Sciatic nerve (tissue), 2 donors: Measurements from ENCODE around the gene NUDT4. TPM values are rescaled to one million over a fixed set of nuclear protein-coding genes. Genes with fewer than 3 reads are reported as not detected.
A peak's percentile ranks its signal among the peaks of the same experiment; 100 is the strongest.

ENCODE experiments used
- ATAC-seq: fragments of 200-7000 bp; cut with Tn5 transposase; one replicate; pipeline ENCODE4 v1.9.1; 2020; ENCODE audit warnings: mild to moderate bottlenecking, moderate library complexity
- DNase-seq: peaks from one replicate; pipeline ENCODE4 v3.0.0-alpha.2; 2020; ENCODE audit warnings: low spot score
- intact Hi-C: fragments of 100-400 bp; cut with DNase I; formaldehyde crosslinking; loops from one replicate; pipeline ENCODE4 v1.14.2; 2022
- total RNA-seq: library from RNA; stranded (reverse); fragmentation: NEBNext Ultra II Directional; extraction: Animal tissue kit (Norgen Biotek cat#: 25700); gene quantifications from one replicate; pipeline ENCODE4 v1.2.1, GENCODE V29; 2021
- donor health status: DM: no; HTN: no; CAD: no.
- donor health status: DM: no; HTN: no; CAD: no.

Gene NUDT4
- 50.0 TPM for total RNA-seq

- intact Hi-C loops, result no loop called here
- ATAC-seq, result peak; percentile 95
- peak; percentile 99 for DNase-seq
Observed at GRCh38 chr12:93377252-93378195, at the start of gene NUDT4. NUDT4 (plus strand) TSS chr12:93377925; CDS start chr12:93378323, 398 bp downstream.

- intact Hi-C loops, result no loop called here
- no peak for DNase-seq
- no peak for ATAC-seq
Observed at GRCh38 chr12:93333054-93333453, 44.7 kb upstream of the NUDT4 start.

GRCh38 chr12:93333828-93334227 lies 43.9 kb upstream of the NUDT4 start:
- intact Hi-C loops, result no loop called here
- no peak for DNase-seq
- ATAC-seq, result no peak

- ATAC-seq (peak; percentile 30), DNase-seq (no peak)
- intact Hi-C loops, result no loop called here
Observed at GRCh38 chr12:93335603-93336162, 42.0 kb upstream of the NUDT4 start.

GRCh38 chr12:93336291-93336741 lies 41.4 kb upstream of the NUDT4 start:
- DNase-seq (no peak), ATAC-seq (peak; percentile 75)
- intact Hi-C loops, result no loop called here

GRCh38 chr12:93338598-93338997 lies 39.1 kb upstream of the NUDT4 start:
- no peak for DNase-seq

GRCh38 chr12:93339695-93340094 lies 38.0 kb upstream of the NUDT4 start:
- no peak for DNase-seq

More at GRCh38 chr12:93338598-93338997, 39.1 kb upstream of the NUDT4 start:
- ATAC-seq, result no peak
- intact Hi-C loops, result no loop called here

GRCh38 chr12:93341409-93342049 lies 36.2 kb upstream of the NUDT4 start:
- DNase-seq (no peak), ATAC-seq (no peak)
- intact Hi-C loops, result no loop called here

More at GRCh38 chr12:93339695-93340094, 38.0 kb upstream of the NUDT4 start:
- intact Hi-C loops, result no loop called here
- ATAC-seq, result no peak

GRCh38 chr12:93347054-93347785 lies 30.5 kb upstream of the NUDT4 start:
- intact Hi-C loops, result no loop called here
- no peak for ATAC-seq
- DNase-seq, result no peak

- ATAC-seq (peak; percentile 28), DNase-seq (no peak)
- intact Hi-C loops, result no loop called here
Observed at GRCh38 chr12:93348575-93349435, 28.9 kb upstream of the NUDT4 start.

- DNase-seq, result no peak
- ATAC-seq, result no peak
- intact Hi-C loops, result no loop called here
Observed at GRCh38 chr12:93351726-93352125, 26.0 kb upstream of the NUDT4 start.

- DNase-seq (no peak), ATAC-seq (no peak)
- intact Hi-C loops, result no loop called here
Observed at GRCh38 chr12:93352321-93352720, 25.4 kb upstream of the NUDT4 start.

- intact Hi-C loops, result no loop called here
- DNase-seq, result no peak
Observed at GRCh38 chr12:93356214-93356613, 21.5 kb upstream of the NUDT4 start.

GRCh38 chr12:93358058-93358457 lies 19.7 kb upstream of the NUDT4 start:
- ATAC-seq (no peak), DNase-seq (no peak)
- intact Hi-C loops, result no loop called here

More at GRCh38 chr12:93356214-93356613, 21.5 kb upstream of the NUDT4 start:
- no peak for ATAC-seq

- ATAC-seq (no peak), DNase-seq (no peak)
- intact Hi-C loops, result no loop called here
Observed at GRCh38 chr12:93358821-93359220, 18.9 kb upstream of the NUDT4 start.

- ATAC-seq (no peak), DNase-seq (no peak)
- intact Hi-C loops, result no loop called here
Observed at GRCh38 chr12:93360688-93361087, 17.0 kb upstream of the NUDT4 start.

- ATAC-seq (peak; percentile 24), DNase-seq (no peak)
- intact Hi-C loops, result no loop called here
Observed at GRCh38 chr12:93361151-93361919, 16.4 kb upstream of the NUDT4 start.
